ENCODE measurements around the gene SNAPC3.

GRCh38 chr9:15421990-15422371, 695 bp upstream of the SNAPC3 start:
- TF ChIP-seq, protein P1, sequence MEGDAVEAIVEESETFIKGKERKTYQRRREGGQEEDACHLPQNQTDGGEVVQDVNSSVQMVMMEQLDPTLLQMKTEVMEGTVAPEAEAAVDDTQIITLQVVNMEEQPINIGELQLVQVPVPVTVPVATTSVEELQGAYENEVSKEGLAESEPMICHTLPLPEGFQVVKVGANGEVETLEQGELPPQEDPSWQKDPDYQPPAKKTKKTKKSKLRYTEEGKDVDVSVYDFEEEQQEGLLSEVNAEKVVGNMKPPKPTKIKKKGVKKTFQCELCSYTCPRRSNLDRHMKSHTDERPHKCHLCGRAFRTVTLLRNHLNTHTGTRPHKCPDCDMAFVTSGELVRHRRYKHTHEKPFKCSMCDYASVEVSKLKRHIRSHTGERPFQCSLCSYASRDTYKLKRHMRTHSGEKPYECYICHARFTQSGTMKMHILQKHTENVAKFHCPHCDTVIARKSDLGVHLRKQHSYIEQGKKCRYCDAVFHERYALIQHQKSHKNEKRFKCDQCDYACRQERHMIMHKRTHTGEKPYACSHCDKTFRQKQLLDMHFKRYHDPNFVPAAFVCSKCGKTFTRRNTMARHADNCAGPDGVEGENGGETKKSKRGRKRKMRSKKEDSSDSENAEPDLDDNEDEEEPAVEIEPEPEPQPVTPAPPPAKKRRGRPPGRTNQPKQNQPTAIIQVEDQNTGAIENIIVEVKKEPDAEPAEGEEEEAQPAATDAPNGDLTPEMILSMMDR (IDR thresholded peaks at IDR 0.05; ENCODE audit: extremely low read depth in 1 of 2, insufficient read depth in 1 of 2, low read depth in 1 of 2, low read length in 2 of 2): no peak
- no peak for TF ChIP-seq MYC (IDR thresholded peaks at IDR 0.05; ENCODE audit: low read depth, low read length)
- no peak for TF ChIP-seq POLR2A (IDR thresholded peaks at IDR 0.05; ENCODE audit: low read depth, low read length)
- TF ChIP-seq POLR2AphosphoS5 (IDR thresholded peaks at IDR 0.05; ENCODE audit: insufficient read depth, low read depth, low read length): no peak
